Retinal pigment epithelial cell (primary cell): Measurements from ENCODE around the gene CCM2L.

Experiments
- DNase-seq: peaks from one replicate; pipeline ENCODE4 v3.0.0-alpha.2; 2010; ENCODE audit warnings: low read depth
- H3K4me3 ChIP-seq: 2 replicates; pipeline ENCODE4 v1.5.1; 2011; ENCODE audit warnings: mild to moderate bottlenecking, low read length, control low read depth, moderate library complexity
- CTCF ChIP-seq: conservative IDR thresholded peaks from 2 replicates; pipeline ENCODE4 v1.5.1; 2011; ENCODE audit warnings: low read depth, low read length, control low read depth, inconsistent platforms

The CCM2L gene

GRCh38 chr20:32036252-32036651, 26.0 kb downstream of the CCM2L start:
- no peak overlapping the region for H3K4me3 ChIP-seq
- DNase-seq: no peak
- TF ChIP-seq CTCF: no peak

DNA sequence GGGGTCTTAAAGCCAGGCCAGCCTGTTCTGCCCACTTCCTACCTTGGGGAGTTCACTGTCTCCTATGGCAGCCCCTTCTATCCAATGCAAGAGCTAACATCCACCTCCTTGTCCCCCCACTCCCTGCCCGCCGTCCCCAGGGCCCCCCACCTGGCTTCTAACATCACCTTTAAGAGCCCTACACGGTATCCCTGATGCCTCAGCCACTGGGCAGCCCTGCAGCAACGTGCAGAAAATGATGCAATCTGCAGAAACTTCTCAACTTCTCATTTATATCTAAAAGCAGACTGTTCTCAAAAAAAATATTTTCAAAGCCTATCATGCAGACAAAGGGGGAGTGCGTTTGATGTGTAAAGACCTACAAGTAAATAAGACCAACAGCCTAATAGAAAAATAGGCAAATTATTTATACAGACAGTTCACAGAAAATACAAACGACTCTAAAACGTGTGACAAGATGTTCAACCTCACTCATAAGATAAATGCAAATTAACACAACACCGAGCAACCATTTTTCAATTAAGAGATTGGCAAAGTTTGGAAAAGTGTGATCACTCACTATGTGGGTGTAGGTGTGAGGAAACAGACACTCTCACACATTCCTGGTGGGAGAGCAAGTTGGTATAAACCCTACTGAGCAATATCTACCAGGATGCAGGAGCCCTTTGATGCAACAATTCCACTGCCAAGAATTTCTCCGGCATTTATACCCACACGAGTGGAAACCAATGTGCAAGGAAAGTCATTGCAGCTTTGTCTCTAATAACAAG, 26.7 kb downstream of the CCM2L start:
- H3K4me3 ChIP-seq: no peak overlapping the region

GRCh38 chr20:32037929-32038328, 27.7 kb downstream of the CCM2L start:
- DNase-seq: no peak
- no peak overlapping the region for H3K4me3 ChIP-seq
- TF ChIP-seq CTCF: no peak

More for the DNA sequence above, 26.7 kb downstream of the CCM2L start:
- TF ChIP-seq CTCF: no peak
- no peak for DNase-seq

- DNase-seq: no peak
- no peak for TF ChIP-seq CTCF
- H3K4me3 ChIP-seq: no peak overlapping the region
Observed at GRCh38 chr20:32040142-32040953, 30.1 kb downstream of the CCM2L start.

GRCh38 chr20:32045999-32046398, 35.8 kb downstream of the CCM2L start:
- no peak overlapping the region for H3K4me3 ChIP-seq
- no peak for DNase-seq
- no peak for TF ChIP-seq CTCF

DNA sequence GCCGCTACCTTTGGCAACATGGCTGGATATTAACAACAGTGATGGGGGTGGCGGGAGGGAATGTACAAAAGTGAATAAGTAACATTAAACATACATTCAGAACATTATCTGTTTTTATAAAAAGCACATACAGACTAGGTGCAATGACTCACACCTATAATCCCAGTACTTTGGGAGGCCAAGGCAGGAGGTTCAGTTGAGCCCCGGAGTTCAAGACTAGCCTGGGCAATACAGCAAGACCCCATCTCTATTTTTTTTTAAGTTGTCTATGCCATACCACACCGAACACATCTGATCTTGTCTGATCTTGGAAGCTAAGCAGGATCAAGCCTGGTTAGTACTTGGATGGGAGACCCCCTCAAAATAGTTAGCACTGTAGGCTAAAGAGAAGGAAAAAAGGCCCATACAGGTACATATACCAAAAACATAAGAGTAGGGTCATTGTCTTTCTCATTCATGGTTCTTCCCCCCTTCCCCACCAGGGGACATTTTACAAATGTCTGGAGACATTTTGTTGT, 40.1 kb downstream of the CCM2L start:
- no peak for DNase-seq
- TF ChIP-seq CTCF: no peak
- no peak overlapping the region for H3K4me3 ChIP-seq
